Naive thymus-derived CD8-positive, alpha-beta T cell (primary cell): ENCODE data around the gene TRMT61B. TPM values are rescaled to one million over a fixed set of nuclear protein-coding genes. Genes with fewer than 3 reads are reported as not detected.

Source experiments
- ATAC-seq, 2 donors: fragments of 150-1000 bp; cut with Tn5 transposase in 1 of 2; sonication (Bioruptor Pico), chemical (Tn5 transposase) in 1 of 2; 1 replicate in 1 of 2; 2 replicates in 1 of 2; pipeline ENCODE4 v1.10.0; 2021; ENCODE audit warnings: mild to moderate bottlenecking in 2 of 2, moderate library complexity in 2 of 2
- POLR2A ChIA-PET: fragments of 350-600 bp; sonication (Branson Sonifier 250); formaldehyde crosslinking; loops from one replicate; lab custom pipeline; 2021; ENCODE audit warnings: antibody characterized with exemption; lab: Charles Lee
- DNase-seq, 10 donors: peaks; one replicate each; pipeline versions ENCODE4 v3.0.0 to v3.0.0-alpha.2; 2020 to 2022
- H3K27ac Mint-ChIP-seq, 10 donors: one replicate each; pipeline ENCODE4 v1.8.0; 2020 to 2022; ENCODE audit warnings: mild to moderate bottlenecking in 10 of 10, mixed read lengths in 10 of 10, moderate library complexity in 4 of 10, inconsistent platforms in 1 of 10
- H3K27me3 Mint-ChIP-seq, 5 donors: one replicate each; pipeline ENCODE4 v1.8.0; 2021 to 2022; ENCODE audit warnings: mixed read lengths in 5 of 5
- H3K36me3 Mint-ChIP-seq, 3 donors: one replicate each; pipeline ENCODE4 v1.8.0; 2020 to 2022; ENCODE audit warnings: mixed read lengths in 3 of 3, mild to moderate bottlenecking in 2 of 3, inconsistent platforms in 1 of 3
- H3K4me1 Mint-ChIP-seq, 4 donors: one replicate each; pipeline ENCODE4 v1.8.0; 2021 to 2022; ENCODE audit warnings: mixed read lengths in 4 of 4
- H3K4me3 Mint-ChIP-seq, 10 donors: one replicate each; pipeline ENCODE4 v1.8.0; 2020 to 2022; ENCODE audit warnings: mild to moderate bottlenecking in 10 of 10, mixed read lengths in 10 of 10, moderate library complexity in 6 of 10, inconsistent platforms in 1 of 10
- H3K9me3 Mint-ChIP-seq, 9 donors: one replicate each; pipeline ENCODE4 v1.8.0; 2020 to 2022; ENCODE audit warnings: mixed read lengths in 9 of 9, mild to moderate bottlenecking in 3 of 9, inconsistent platforms in 1 of 9, moderate library complexity in 1 of 9
- polyA plus RNA-seq, 3 donors: library from polyadenylated mRNA; unstranded; fragments of 300-500 nt; fragmentation: Illumina TruSeq; gene quantifications; one replicate each; pipeline ENCODE4 v1.2.3, GENCODE V29; 2021
- total RNA-seq, 8 experiments: library from RNA in 2 of 8; stranded (reverse) in 2 of 8; gene quantifications; one replicate each; pipeline ENCODE4 v1.2.3 and lab custom pipeline; 2021 to 2026

Gene TRMT61B
- total and polyA plus RNA-seq, 5 experiments from 2014 or later = 17.0 to 24.3 (median 21.5) TPM

DNA sequence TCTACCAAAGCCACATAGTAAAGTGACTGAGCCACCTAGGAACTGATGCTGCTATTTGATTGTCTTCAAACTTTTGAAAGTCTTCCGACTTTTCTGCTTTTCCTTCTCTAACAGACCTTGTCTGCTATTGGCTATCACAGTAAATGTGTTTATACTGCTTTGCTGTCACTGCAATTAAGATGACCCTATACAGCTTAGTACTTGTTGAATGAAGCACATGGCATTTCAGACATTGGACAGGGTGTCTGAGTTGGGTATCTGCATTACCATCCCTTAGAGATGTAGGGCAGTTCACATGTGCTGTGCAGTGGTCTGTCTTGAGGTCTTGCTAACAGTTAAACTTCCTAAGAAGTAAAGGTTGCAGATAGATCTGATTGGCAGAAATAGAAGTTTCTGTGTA, 27.9 kb upstream of the TRMT61B start:
- H3K4me1 Mint-ChIP-seq = peaks cover 29 to 68% (median 61%) of the 10 kb centered on the region in 4 donors
- H3K9me3 Mint-ChIP-seq = no peaks in the 10 kb centered on the region
- no peaks in the 10 kb centered on the region for H3K27me3 Mint-ChIP-seq
- H3K4me3 Mint-ChIP-seq = peak overlapping the region in 7 of 10 donors; percentile 8 to 99 (median 96)
- ATAC-seq = no peak
- POLR2A ChIA-PET = interaction anchor here (1.0 kb wide), 1 partner anchor 28 kb away, joined by 3 read pairs; the partner anchor contains the start of gene TRMT61B
- peaks cover 0 to 22% (median 0%) of the 10 kb centered on the region in 3 donors for H3K36me3 Mint-ChIP-seq
- peak overlapping the region in 2 of 10 donors; percentile 55 to 67 for H3K27ac Mint-ChIP-seq
- no peak for DNase-seq

DNA sequence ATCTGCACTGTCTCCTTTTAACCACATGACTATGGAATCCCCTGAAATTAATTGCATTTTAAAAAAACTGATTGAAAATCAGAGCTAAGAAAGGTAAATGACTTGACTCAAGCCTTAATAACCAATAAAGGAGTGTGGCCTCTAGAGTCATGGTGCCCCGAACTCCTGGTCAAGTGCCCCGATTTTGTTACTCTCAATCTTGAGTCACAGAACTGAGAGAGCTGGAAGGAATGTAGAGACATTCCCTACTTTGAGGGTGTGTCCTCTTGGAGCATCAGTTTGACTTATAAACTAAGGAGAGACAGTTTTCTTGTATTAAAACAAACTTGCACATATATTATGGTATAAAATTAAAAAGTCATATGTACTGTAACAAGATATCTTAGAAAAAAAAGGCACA, 26.8 kb upstream of the TRMT61B start:
- DNase-seq (no peak), ATAC-seq (no peak)
- Mint-ChIP-seq H3K9me3 (no peaks in the 10 kb centered on the region), H3K27me3 (no peaks in the 10 kb centered on the region), H3K4me3 (peak overlapping the region; percentile 44 to 99 (median 96)), H3K4me1 (peaks cover 28 to 63% (median 60%) of the 10 kb centered on the region in 4 donors), H3K36me3 (peaks cover 0 to 12% (median 0%) of the 10 kb centered on the region in 3 donors), H3K27ac (peak overlapping the region in 1 of 10 donors; percentile 22)
- POLR2A ChIA-PET = interaction anchor here (0.6 to 0.7 kb wide), 2 partner anchors 11 to 387 kb away, joined by 3 read pairs; no protein-coding TSS in a partner anchor

DNA sequence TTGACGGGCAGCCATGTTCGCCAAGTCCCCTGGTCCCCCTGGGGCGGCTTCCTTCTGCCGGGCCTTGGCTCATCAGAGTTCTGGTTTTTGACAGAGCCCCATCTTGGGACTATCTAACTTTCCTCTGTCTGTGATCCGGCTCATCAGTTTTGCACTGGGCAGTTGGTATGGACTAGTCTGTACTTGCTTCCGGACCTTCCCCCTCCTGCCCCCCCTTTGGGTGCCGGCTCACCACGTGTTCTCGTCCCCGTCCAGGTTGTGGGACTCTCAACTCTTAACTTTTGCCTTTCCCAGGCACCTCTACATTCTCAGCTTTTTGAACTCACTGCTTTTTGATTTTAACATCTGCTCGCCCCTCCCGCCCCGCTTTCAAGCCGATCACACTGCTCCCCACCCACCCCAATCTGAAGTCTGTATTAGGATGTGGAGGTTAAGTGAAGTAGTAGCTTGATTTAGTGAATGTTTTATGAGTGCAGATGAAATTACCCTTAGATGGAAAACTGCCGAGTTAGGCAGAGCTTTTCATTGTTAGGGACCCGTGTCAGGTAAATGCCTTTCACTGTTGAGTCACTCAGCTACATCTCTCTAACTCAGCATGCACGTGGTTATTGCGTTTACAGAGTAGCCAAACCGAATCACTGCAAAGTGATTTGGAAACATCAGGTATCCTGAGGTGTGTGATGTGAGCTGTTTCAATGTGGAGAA, 25.2 kb upstream of the TRMT61B start:
- Mint-ChIP-seq H3K27me3 (no peaks in the 10 kb centered on the region), H3K4me1 (peaks cover 20 to 52% (median 47%) of the 10 kb centered on the region in 4 donors), H3K4me3 (peak overlapping the region; percentile 91 to 99 (median 98)), H3K36me3 (peaks cover 0 to 2% (median 0%) of the 10 kb centered on the region in 3 donors), H3K27ac (peak overlapping the region; percentile 88 to 97 (median 93)), H3K9me3 (no peaks in the 10 kb centered on the region)
- ATAC-seq = peak in 1 of 2 donors; percentile 9
- peak in 7 of 10 donors; percentile 1 to 62 (median 22) for DNase-seq
- POLR2A ChIA-PET = interaction anchor here (0.7 to 5.0 kb wide), 4 partner anchors 25 to 144 kb away, joined by 3 to 94 read pairs (median 4); partner anchors contain the start of genes PPP1CB and TRMT61B

DNA sequence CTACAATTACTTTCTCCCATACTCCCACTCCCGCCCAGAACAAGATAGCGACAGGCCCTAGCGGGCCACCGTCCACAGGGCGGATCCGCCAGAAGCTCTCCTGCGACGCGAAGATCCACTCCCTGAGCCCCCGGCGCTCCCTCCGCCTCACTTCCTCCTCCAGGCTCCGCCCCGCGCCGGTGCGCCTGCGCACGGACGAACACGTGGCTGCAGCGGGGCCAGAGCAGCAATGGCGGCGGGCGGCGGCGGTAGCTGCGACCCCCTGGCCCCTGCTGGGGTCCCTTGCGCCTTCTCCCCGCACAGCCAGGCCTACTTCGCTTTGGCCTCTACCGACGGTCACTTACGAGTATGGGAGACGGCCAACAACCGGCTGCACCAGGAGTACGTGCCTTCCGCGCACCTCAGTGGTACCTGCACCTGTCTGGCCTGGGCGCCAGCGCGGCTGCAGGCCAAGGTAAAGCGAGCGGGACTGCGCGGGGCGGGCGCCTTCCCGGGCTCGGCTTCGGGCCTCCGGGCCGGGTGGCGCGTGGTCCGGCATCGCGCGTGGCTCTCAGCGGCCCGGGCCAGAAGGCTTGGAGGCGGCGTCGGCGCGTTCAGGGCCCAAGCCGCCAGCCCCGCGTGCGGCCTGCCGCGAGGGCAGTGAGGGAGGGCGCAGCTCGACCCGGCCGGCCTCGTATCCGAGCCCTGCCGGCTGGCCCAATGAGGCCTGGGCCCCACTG, 24.5 kb upstream of the TRMT61B start, which contains the start of gene WDR43:
Gene WDR43 (plus strand): TSS at position 198 of the 719 bp plus-strand sequence. CDS start 32 bp downstream, at position 230.
- peak; percentile 95 to 99 (median 98) for DNase-seq
- H3K27me3 Mint-ChIP-seq = no peaks in the 10 kb centered on the region
- ATAC-seq = peak; percentile 92 to 95
- peaks cover 0 to 2% (median 0%) of the 10 kb centered on the region in 3 donors for H3K36me3 Mint-ChIP-seq
- peak within 1 kb of the TSS; percentile 91 to 99 (median 98) for H3K4me3 Mint-ChIP-seq
- POLR2A ChIA-PET = interaction anchor here (0.6 to 5.0 kb wide), 15 partner anchors 21 to 1005 kb away, joined by 3 to 94 read pairs (median 4); partner anchors contain the start of genes PPP1CB, RBKS and TRMT61B
- peak within 1 kb of the TSS; percentile 88 to 97 (median 94) for H3K27ac Mint-ChIP-seq
- no peaks in the 10 kb centered on the region for H3K9me3 Mint-ChIP-seq
- peaks cover 20 to 47% (median 44%) of the 10 kb centered on the region in 4 donors for H3K4me1 Mint-ChIP-seq

DNA sequence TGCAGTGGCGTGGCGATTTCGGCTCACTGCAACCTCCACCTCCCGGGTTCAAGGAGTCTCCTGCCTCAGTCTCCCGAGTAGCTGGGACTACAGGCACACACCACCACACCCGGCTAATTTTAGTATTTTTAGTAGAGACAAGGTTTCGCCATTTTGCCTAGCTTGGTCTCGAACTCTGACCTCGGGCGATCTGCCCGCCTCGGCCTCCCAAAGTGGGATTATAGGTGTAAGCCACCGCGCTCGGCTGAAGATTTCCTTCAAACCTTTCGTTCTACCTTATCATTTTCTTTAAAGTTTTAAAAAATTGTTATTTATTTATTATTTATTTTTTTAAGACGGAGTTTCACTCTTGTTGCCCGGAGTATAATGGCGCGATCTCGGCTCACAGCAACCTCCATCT, 23.4 kb upstream of the TRMT61B start:
- Mint-ChIP-seq H3K27ac (peak overlapping the region in 1 of 10 donors; percentile 20), H3K9me3 (no peaks in the 10 kb centered on the region), H3K4me1 (peaks cover 17 to 36% (median 34%) of the 10 kb centered on the region in 4 donors), H3K36me3 (peaks cover 0 to 2% (median 0%) of the 10 kb centered on the region in 3 donors), H3K4me3 (peak overlapping the region in 7 of 10 donors; percentile 35 to 73 (median 52)), H3K27me3 (peaks cover 0 to 4% (median 0%) of the 10 kb centered on the region in 5 donors)
- ATAC-seq (no peak), DNase-seq (no peak)
- POLR2A ChIA-PET = interaction anchor here (5.0 kb wide), 1 partner anchor 24 kb away, joined by 94 read pairs; the partner anchor contains the start of gene TRMT61B

DNA sequence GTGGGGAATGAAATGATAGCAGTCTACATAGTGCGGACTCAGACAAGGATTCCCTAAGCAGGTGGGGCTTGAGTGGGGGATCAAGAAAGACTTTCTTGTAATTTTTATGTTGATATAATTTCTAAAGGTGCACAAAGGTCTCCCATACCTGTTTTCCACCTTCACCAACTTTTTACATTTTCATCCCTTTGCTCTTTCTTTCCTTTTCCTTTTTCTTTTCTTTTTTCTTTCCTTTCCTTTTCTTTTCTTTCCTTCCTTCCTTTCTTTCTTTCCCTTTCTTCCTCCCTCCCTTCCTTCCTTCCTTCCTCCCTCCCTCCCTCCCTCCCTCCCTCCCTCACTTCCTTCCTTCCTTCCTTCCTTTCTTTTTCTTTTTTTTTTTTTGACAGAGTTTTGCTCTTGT, 10.1 kb upstream of the TRMT61B start:
- POLR2A ChIA-PET = no interaction called here

DNA sequence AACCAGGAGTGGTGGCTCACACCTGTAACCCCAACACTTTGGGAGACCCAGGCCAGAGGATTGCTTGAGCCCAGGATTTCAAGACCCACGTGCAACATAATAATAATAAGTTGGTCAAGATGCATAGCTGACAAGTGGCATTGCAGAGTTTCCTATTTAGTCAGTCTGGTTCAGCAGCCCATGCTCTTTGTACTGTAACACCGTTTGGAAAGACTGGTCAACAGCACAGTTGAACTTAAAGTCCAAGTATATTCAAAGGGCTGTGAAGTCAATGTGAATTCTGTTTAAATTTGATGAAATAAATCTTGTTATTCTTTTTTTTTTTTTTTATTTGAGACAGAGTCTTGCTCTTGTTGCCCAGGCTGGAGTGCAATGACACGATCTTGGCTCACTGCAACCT, 1.5 kb upstream of the TRMT61B start:
- Mint-ChIP-seq H3K36me3 (peaks cover 0 to 7% (median 6%) of the 10 kb centered on the region in 3 donors), H3K4me3 (peak overlapping the region in 4 of 10 donors; percentile 22 to 100 (median 64)), H3K4me1 (peaks cover 11 to 37% (median 29%) of the 10 kb centered on the region in 4 donors), H3K27ac (peak overlapping the region in 4 of 10 donors; percentile 97 to 100 (median 100)), H3K9me3 (no peaks in the 10 kb centered on the region), H3K27me3 (peaks cover 3 to 13% (median 11%) of the 10 kb centered on the region in 5 donors)
- DNase-seq (no peak), ATAC-seq (no peak)
- POLR2A ChIA-PET = interaction anchor here (1.7 to 4.3 kb wide), 2 partner anchors 22 to 140 kb away, joined by 11 to 94 read pairs; partner anchors contain the start of gene WDR43

More for the DNA sequence above, 10.1 kb upstream of the TRMT61B start:
- no peaks in the 10 kb centered on the region for H3K36me3 Mint-ChIP-seq
- DNase-seq (no peak), ATAC-seq (no peak)
- no peaks in the 10 kb centered on the region for H3K4me1 Mint-ChIP-seq
- H3K27me3 Mint-ChIP-seq = peaks cover 13 to 37% (median 24%) of the 10 kb centered on the region in 5 donors
- H3K27ac Mint-ChIP-seq = no peak overlapping the region
- no peak overlapping the region for H3K4me3 Mint-ChIP-seq
- H3K9me3 Mint-ChIP-seq = no peaks in the 10 kb centered on the region

DNA sequence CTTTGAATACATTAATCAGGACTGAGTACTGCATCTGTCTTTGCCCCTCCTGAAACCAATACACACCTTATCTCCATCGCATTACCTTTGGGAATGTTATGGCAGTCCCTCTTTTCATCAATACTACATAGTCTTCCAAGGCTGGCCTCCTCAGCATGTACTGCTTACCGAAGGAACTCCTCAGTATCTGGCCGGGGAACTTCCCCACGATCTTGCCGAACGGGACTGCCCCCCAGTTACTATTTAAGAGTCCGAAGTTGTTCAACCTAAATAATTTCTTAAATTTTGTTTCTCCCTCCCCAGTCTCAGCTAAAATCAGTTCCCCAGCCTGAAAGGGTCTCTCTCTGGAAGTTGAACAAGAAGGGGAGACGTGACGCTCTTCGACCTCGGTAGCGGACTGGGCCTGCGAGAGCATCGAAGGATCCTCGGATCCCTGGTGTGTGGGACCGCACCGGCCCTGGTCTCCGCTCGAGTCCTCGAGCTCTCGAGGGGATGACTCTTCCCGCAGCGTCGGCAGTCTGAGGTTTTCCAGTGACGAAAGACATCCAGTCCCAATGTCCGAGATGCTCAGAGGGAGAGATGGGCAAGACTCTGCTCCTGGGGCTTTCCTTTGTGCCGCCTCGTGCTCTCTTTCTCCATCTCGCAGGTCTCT, 489 bp downstream of the TRMT61B start:
- Mint-ChIP-seq H3K27me3 (no peaks in the 10 kb centered on the region), H3K4me1 (peaks cover 16 to 50% (median 43%) of the 10 kb centered on the region in 4 donors), H3K36me3 (peaks cover 3 to 21% (median 9%) of the 10 kb centered on the region in 3 donors), H3K4me3 (peak overlapping the region; percentile 93 to 100 (median 96)), H3K27ac (peak overlapping the region; percentile 97 to 100 (median 100)), H3K9me3 (no peaks in the 10 kb centered on the region)
- POLR2A ChIA-PET = interaction anchor here (0.6 to 4.3 kb wide), 15 partner anchors 9 to 1277 kb away, joined by 3 to 94 read pairs (median 4); partner anchors contain the start of genes PPP1CB, WDR43 and YPEL5
- DNase-seq (peak in 5 of 10 donors; percentile 5 to 63 (median 13)), ATAC-seq (peak; percentile 7 to 11)

DNA sequence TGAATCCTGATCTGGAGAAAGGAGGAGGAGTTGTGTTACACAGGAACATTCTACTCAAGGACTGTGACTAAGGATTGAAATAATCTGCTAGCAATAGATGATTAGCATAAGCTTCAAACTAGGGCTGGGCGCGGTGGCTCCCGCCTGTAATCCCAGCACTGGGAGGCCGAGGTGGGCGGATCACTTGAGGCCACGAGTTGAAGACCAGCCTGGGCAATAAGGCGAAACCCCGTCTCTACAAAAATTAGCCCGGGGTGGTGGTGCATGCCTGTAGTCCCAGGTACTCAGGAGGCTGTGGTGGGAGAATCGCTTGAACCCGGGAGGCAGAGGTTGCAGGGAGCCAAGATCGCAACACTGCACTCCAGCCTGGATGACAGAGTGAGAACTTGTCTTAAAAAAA, 1.5 kb downstream of the TRMT61B start:
- Mint-ChIP-seq H3K27ac (peak overlapping the region in 5 of 10 donors; percentile 2 to 68 (median 40)), H3K36me3 (peaks cover 3 to 29% (median 11%) of the 10 kb centered on the region in 3 donors), H3K4me3 (peak overlapping the region; percentile 61 to 95 (median 80)), H3K4me1 (peaks cover 20 to 58% (median 51%) of the 10 kb centered on the region in 4 donors), H3K9me3 (no peaks in the 10 kb centered on the region), H3K27me3 (no peaks in the 10 kb centered on the region)
- POLR2A ChIA-PET = interaction anchor here (4.3 kb wide), 1 partner anchor 25 kb away, joined by 94 read pairs; the partner anchor contains the start of gene WDR43
- ATAC-seq (no peak), DNase-seq (no peak)

DNA sequence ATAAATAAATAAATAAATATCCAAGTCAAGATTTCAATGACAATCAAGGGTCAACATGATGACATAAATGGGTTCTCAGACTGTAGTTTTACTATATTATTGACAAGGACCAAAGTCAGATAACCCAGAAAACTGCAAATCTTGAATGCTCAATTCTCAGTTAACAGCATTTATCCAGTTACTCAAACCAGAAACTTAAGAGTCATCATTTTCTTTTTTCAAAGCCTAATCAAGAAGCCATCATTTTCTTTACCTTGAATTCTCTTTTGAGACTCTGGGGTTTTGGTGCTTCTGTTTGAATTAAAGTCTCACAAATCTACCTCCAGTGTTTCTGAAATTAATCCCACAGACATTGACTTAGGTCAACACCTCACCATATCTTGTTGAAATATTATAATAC, 14.1 kb downstream of the TRMT61B start:
- H3K27ac Mint-ChIP-seq = no peak overlapping the region
- no peaks in the 10 kb centered on the region for H3K9me3 Mint-ChIP-seq
- no peak overlapping the region for H3K4me3 Mint-ChIP-seq
- DNase-seq (no peak), ATAC-seq (no peak)
- POLR2A ChIA-PET = no interaction called here
- peaks cover 0 to 11% (median 10%) of the 10 kb centered on the region in 4 donors for H3K4me1 Mint-ChIP-seq
- H3K27me3 Mint-ChIP-seq = no peaks in the 10 kb centered on the region
- peaks cover 8 to 51% (median 14%) of the 10 kb centered on the region in 3 donors for H3K36me3 Mint-ChIP-seq

DNA sequence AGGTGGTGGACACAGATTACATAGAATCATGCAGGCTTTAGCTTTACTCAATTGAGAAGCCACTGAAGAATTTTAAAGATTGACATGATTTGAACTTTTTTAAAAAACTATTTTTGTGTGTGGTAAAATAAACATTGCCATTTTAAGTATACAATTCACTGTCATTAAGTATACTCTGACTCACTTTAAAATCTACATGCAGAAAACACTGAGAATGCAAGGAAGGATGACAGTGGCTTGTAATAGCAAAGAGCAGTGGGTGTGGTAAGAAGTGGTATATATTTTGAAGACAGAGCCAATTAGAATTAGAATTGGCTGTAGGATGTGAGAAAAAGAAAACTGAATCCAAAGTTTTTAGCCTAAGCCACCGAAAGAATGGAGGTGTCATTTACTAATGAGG, 14.9 kb downstream of the TRMT61B start:
- Mint-ChIP-seq H3K4me1 (peaks cover 0 to 10% (median 9%) of the 10 kb centered on the region in 4 donors), H3K9me3 (no peaks in the 10 kb centered on the region), H3K27ac (peak overlapping the region in 1 of 10 donors; percentile 24), H3K4me3 (no peak overlapping the region), H3K27me3 (no peaks in the 10 kb centered on the region), H3K36me3 (peaks cover 1 to 46% (median 11%) of the 10 kb centered on the region in 3 donors)
- no peak for DNase-seq
- ATAC-seq = no peak
- POLR2A ChIA-PET = no interaction called here
